NCI-H82 (cell line): ENCODE results near the gene EIF4E3.

Source experiments
- DNase-seq: peaks from one replicate; lab custom pipeline; 2025; lab: John Stamatoyannopoulos, UW

The EIF4E3 gene

DNA sequence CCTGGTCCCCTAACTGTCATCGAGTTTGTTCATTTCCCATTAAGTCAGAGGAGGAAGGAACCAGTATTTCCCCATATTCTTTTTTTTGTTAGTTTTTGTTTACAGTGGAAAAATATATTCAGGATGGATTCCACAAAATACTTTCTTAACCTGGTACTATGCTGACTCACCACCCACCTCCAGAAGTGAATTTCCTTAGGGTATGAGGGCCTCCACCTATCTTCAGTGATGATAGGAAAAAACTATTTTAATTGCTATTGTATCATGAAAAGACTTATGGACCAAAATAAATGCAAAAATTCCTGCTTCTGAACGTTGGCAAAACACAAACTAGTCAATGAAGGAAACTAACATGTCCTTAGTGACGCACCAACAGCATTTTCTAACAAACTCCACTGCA, 77.5 kb downstream of the EIF4E3 start:
- DNase-seq = no peak

GRCh38 chr3:71646971-71647370, 78.2 kb downstream of the EIF4E3 start:
- no peak for DNase-seq

GRCh38 chr3:71645140-71645539, 80.1 kb downstream of the EIF4E3 start:
- no peak for DNase-seq

- DNase-seq = peak; percentile 9
These were observed 83.5 kb downstream of the EIF4E3 start for GRCh38 chr3:71641674-71642073.

DNA sequence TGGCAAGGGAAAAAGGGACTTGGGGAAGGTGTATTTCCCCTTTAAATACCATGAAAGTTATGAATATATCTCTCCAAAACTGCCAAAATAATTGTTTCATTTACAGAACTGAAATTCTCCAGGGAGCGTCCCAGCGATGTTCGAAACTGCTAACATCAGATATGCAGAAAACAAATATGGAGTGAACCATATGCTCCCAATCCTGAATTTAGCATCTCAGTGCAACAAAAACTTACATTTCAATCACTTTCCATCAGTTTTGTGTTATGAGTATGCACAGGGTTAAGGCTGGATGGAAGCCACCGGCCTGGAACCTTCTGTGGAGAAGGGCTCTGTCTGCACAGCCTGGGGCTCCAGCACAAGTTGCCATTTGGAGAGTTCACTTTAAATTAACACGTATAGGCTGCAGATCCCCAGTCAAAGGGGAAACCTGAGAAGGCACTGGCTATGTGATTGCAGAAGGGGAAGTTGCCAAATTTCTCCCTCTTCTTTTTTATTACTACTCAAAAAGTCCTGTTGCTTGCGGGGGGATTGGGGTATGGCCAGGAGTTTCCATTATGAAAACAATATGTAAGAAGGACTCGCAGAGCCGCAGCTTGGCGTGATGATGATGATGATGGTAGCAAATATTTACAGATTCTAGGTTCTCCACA, 84.7 kb downstream of the EIF4E3 start:
- no peak for DNase-seq

DNA sequence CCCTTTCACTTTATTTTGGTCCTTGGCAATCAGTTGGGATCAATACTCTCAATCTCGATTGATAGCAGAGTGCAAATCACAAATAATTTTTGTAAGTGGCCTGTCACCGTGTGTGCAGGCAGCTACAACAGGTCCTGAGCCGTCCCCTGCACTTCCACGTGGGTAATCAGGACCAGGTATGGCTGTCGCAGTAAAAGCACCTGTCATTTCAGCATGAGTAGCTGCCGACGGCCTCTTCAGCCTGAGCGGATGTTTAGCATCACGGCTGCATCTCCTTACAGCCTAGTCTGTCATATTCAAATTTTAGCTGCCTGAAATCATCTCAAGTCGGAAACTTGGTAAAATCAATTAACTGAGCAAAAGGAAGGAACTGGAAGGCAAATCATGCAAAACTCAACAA, 88.7 kb downstream of the EIF4E3 start:
- DNase-seq = no peak

- DNase-seq = no peak
These were observed 89.2 kb downstream of the EIF4E3 start for GRCh38 chr3:71636001-71636400.

GRCh38 chr3:71634671-71635070, 90.5 kb downstream of the EIF4E3 start:
- DNase-seq = no peak

DNA sequence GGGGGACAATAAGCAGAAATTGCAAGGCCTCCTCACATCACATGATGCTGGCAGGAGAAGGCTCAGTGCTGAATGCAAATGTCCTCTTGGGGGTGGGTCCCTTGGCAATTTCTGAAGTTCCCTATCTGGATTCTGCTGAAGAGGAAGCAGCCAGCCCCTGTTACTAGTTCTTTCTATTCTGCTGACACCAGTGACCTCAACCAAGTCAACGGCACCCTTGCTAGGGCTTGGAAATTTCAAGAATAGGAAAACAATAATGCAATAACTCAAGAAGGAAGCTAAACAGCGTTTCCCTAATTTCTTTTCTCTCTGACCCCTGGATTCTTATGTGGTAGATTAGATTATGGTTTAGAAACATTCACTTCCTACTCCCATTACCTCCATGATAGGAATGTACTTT, 95.5 kb downstream of the EIF4E3 start:
- DNase-seq = no peak

DNA sequence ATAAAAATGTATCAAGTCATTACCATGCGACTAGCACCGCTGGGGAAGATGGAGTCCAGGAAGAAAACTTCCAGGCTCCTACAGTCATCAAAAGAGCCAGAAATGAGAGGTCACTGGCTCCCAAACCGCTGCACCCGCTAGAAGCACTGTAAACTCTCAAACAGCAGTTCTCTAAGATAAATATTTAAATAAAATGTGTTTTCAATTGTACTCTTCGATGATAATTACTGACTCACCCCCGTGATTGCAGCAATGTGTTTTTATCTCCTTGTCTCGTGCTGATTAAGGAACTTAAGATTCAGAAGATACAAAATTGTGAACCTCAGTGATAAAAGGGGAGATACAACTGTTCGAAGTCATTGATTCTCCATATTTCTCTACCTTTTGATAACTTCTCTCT, 95.9 kb downstream of the EIF4E3 start:
- DNase-seq = no peak

- no peak for DNase-seq
These were observed 96.7 kb downstream of the EIF4E3 start for GRCh38 chr3:71628522-71628921.

DNA sequence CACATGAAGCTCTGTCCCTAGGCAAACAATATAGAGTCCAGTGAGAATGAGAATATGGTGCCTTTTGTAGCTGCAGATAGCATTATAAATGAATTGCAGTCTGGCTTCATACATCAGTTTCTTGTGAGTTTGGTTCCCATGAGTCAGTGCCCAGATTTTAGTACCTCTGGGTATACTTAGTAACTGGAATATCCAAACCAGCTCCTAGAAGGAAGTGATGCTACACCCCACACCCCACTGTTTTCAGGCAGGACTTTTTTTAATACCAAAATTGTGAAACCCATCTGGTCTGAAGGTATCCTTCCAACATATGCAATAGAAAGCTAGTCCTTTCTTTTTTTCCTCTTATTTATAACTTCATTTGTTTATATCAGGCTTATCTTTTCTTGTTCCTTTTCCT, 99.5 kb downstream of the EIF4E3 start:
- no peak for DNase-seq
